CD14-positive monocyte (primary cell): ENCODE data around the gene TRH. TPM values are rescaled to one million over a fixed set of nuclear protein-coding genes. Genes with fewer than 3 reads are reported as not detected.

Experiments
- DNase-seq, 3 donors: peaks; one replicate each; pipeline ENCODE4 v3.0.0-alpha.2; 2011 to 2022
- H2AFZ ChIP-seq: 2 replicates; pipeline ENCODE4 v1.6.0; 2012; ENCODE audit warnings: mild to moderate bottlenecking, low read depth, low read length, inconsistent platforms; ENCODE audit not compliant: insufficient read depth, poor library complexity, severe bottlenecking
- H3K27ac ChIP-seq, 2 donors: 1 replicate in 1 of 2; 2 replicates in 1 of 2; pipeline ENCODE4 v1.5.1; 2012 to 2013; ENCODE audit warnings: low read length in 2 of 2, control low read depth in 1 of 2, inconsistent platforms in 1 of 2, low read depth in 1 of 2, mild to moderate bottlenecking in 1 of 2
- H3K27me3 ChIP-seq, 2 donors: one replicate each; pipeline versions ENCODE4 v1.6.0 to v1.6.1; 2011 to 2013; ENCODE audit warnings: low read length in 2 of 2; ENCODE audit not compliant: control insufficient read depth in 2 of 2, insufficient read depth in 2 of 2
- H3K36me3 ChIP-seq, 2 donors: replicated peaks in 1 of 2; 1 replicate in 1 of 2; 2 replicates in 1 of 2; pipeline versions ENCODE4 v1.5.1 to v1.6.1; 2012 to 2013; ENCODE audit warnings: low read length in 2 of 2, control low read depth in 1 of 2, inconsistent platforms in 1 of 2, mild to moderate bottlenecking in 1 of 2; ENCODE audit not compliant: insufficient read depth in 2 of 2, control insufficient read depth in 1 of 2
- H3K4me1 ChIP-seq, 2 donors: 1 replicate in 1 of 2; 2 replicates in 1 of 2; pipeline versions ENCODE4 v1.5.1 to v1.6.1; 2012 to 2013; ENCODE audit warnings: low read length in 2 of 2, control low read depth in 1 of 2, inconsistent platforms in 1 of 2, mild to moderate bottlenecking in 1 of 2, moderate library complexity in 1 of 2; ENCODE audit not compliant: insufficient read depth in 2 of 2, control insufficient read depth in 1 of 2
- H3K4me2 ChIP-seq: replicated peaks from 2 replicates; pipeline ENCODE3; 2012; ENCODE audit warnings: low read length, moderate library complexity, mild to moderate bottlenecking; ENCODE audit not compliant: poor library complexity, severe bottlenecking; ENCODE audit errors: extremely low read depth
- H3K4me3 ChIP-seq, 3 experiments: fragments of 200-600 bp in 1 of 3; sonication (generic) in 1 of 3; replicated peaks in 1 of 3; 1 replicate in 2 of 3; 2 replicates in 1 of 3; pipeline ENCODE4 v1.5.1; 2011 to 2013; ENCODE audit warnings: low read length in 3 of 3, mild to moderate bottlenecking in 3 of 3, control low read depth in 2 of 3, low read depth in 2 of 3, inconsistent platforms in 1 of 3, moderate library complexity in 1 of 3
- H3K79me2 ChIP-seq: 2 replicates; pipeline ENCODE4 v1.6.0; 2012; ENCODE audit warnings: mild to moderate bottlenecking, control low read depth, inconsistent platforms, low read length, moderate library complexity; ENCODE audit not compliant: insufficient read depth
- H3K9ac ChIP-seq: 2 replicates; pipeline ENCODE4 v1.6.0; 2017; ENCODE audit warnings: low read length, mild to moderate bottlenecking; ENCODE audit not compliant: insufficient read depth, poor library complexity, severe bottlenecking
- H3K9me3 ChIP-seq, 2 donors: replicated peaks in 1 of 2; 1 replicate in 1 of 2; 2 replicates in 1 of 2; pipeline versions ENCODE4 v1.5.1 to v1.6.1; 2012 to 2013; ENCODE audit warnings: low read length in 2 of 2, control low read depth in 1 of 2; ENCODE audit not compliant: control insufficient read depth in 1 of 2, insufficient read depth in 1 of 2
- H4K20me1 ChIP-seq: 2 replicates; pipeline ENCODE4 v1.6.0; 2012; ENCODE audit warnings: mild to moderate bottlenecking, low read length, control low read depth, moderate library complexity; ENCODE audit not compliant: insufficient read depth
- H3K27ac Mint-ChIP-seq, 7 donors: one replicate each; pipeline ENCODE4 v1.8.0; 2020; ENCODE audit warnings: mild to moderate bottlenecking in 7 of 7, mixed read lengths in 7 of 7, moderate library complexity in 6 of 7, inconsistent platforms in 2 of 7
- H3K27me3 Mint-ChIP-seq, 3 donors: one replicate each; pipeline ENCODE4 v1.8.0; 2021 to 2022; ENCODE audit warnings: low read depth in 3 of 3, mild to moderate bottlenecking in 3 of 3, mixed read lengths in 3 of 3, moderate library complexity in 3 of 3, inconsistent platforms in 1 of 3
- H3K36me3 Mint-ChIP-seq, 2 donors: one replicate each; pipeline ENCODE4 v1.8.0; 2020; ENCODE audit warnings: mixed read lengths in 2 of 2, inconsistent platforms in 1 of 2, mild to moderate bottlenecking in 1 of 2
- H3K4me1 Mint-ChIP-seq: one replicate; pipeline ENCODE4 v1.8.0; 2020; ENCODE audit warnings: mild to moderate bottlenecking, mixed read lengths
- H3K4me3 Mint-ChIP-seq, 2 donors: one replicate each; pipeline ENCODE4 v1.8.0; 2020; ENCODE audit warnings: mild to moderate bottlenecking in 2 of 2, mixed read lengths in 2 of 2, moderate library complexity in 1 of 2
- H3K9me3 Mint-ChIP-seq, 7 donors: one replicate each; pipeline ENCODE4 v1.8.0; 2020 to 2022; ENCODE audit warnings: mixed read lengths in 7 of 7, mild to moderate bottlenecking in 6 of 7, moderate library complexity in 6 of 7, inconsistent platforms in 2 of 7
- CTCF ChIP-seq: fragments of 200-600 bp; IDR thresholded peaks from one replicate; pipeline ENCODE4 v1.8.0; 2022; ENCODE audit warnings: antibody characterized with exemption, mild to moderate bottlenecking
- WGBS: methylation state at CpG from one replicate; pipeline ENCODE4 v1.1.5; 2013; ENCODE audit warnings: missing lambda C conversion rate; ENCODE audit not compliant: insufficient coverage; 5-methylcytosine and 5-hydroxymethylcytosine counted together
- intact Hi-C, 2 donors: fragments of 100-400 bp; cut with micrococcal nuclease; formaldehyde crosslinking; loops; one replicate each; pipeline versions ENCODE4 v1.15.0 to v1.15.1; 2023
- polyA plus RNA-seq, 3 donors: library from polyadenylated mRNA; depleted of rRNA in 1 of 3; unstranded in 2 of 3; stranded (reverse) in 1 of 3; fragments of 300-500 nt in 2 of 3; fragments of >200 nt in 1 of 3; fragmentation: Illumina TruSeq in 2 of 3; gene quantifications; 1 replicate in 2 of 3; 2 replicates in 1 of 3; pipeline ENCODE4 v1.2.3, GENCODE V29; 2012 to 2021

Gene TRH
- polyA plus RNA-seq, 3 donors, result 0.91 TPM; not detected in 2

GRCh38 chr3:129989414-129989813 lies 14.9 kb downstream of the TRH start:
- Mint-ChIP-seq H3K27me3 (peaks cover 0 to 6% (median 0%) of the 10 kb centered on the region in 3 donors), H3K27ac (no peak overlapping the region), H3K4me3 (no peak overlapping the region), H3K9me3 (peaks cover 0 to 4% (median 0%) of the 10 kb centered on the region in 7 donors), H3K4me1 (no peaks in the 10 kb centered on the region), H3K36me3 (no peaks in the 10 kb centered on the region)
- WGBS, result 95% methylated on average over 3 of the region's 6 CpGs
- H2AFZ ChIP-seq, result no peak overlapping the region
- H3K9me3 ChIP-seq, result no peaks in the 10 kb centered on the region
- intact Hi-C loops, result no loop called here
- H3K4me2 ChIP-seq, result no peak overlapping the region
- no peak overlapping the region for H3K4me3 ChIP-seq
- no peaks in the 10 kb centered on the region for H3K4me1 ChIP-seq
- H3K36me3 ChIP-seq, result no peaks in the 10 kb centered on the region
- no peak for TF ChIP-seq CTCF
- H3K27me3 ChIP-seq, result no peaks in the 10 kb centered on the region
- no peak for DNase-seq
- no peak overlapping the region for H3K27ac ChIP-seq
- no peaks in the 10 kb centered on the region for H4K20me1 ChIP-seq
- H3K9ac ChIP-seq, result no peak overlapping the region
- H3K79me2 ChIP-seq, result no peaks in the 10 kb centered on the region

GRCh38 chr3:129992781-129993180 lies 18.3 kb downstream of the TRH start:
- TF ChIP-seq CTCF, result no peak
- H3K9me3 ChIP-seq, result no peaks in the 10 kb centered on the region
- no peak overlapping the region for H3K27ac ChIP-seq
- 83% methylated on average over 2 of the region's 3 CpGs for WGBS
- no peak overlapping the region for H3K4me3 Mint-ChIP-seq
- H3K79me2 ChIP-seq, result no peaks in the 10 kb centered on the region
- no peak overlapping the region for H2AFZ ChIP-seq
- no peak overlapping the region for H3K9ac ChIP-seq
- H3K4me1 Mint-ChIP-seq, result no peaks in the 10 kb centered on the region
- no peak for DNase-seq
- intact Hi-C loops, result loop anchor here in 1 of 2 donors (5.0 kb wide), 1 partner anchor 40 kb away; no protein-coding TSS in a partner anchor
- H3K9me3 Mint-ChIP-seq, result peaks cover 0 to 4% (median 0%) of the 10 kb centered on the region in 7 donors
- no peak overlapping the region for H3K27ac Mint-ChIP-seq
- no peak overlapping the region for H3K4me3 ChIP-seq
- H3K4me1 ChIP-seq, result no peaks in the 10 kb centered on the region
- H3K27me3 Mint-ChIP-seq, result peaks cover 0 to 7% (median 0%) of the 10 kb centered on the region in 3 donors
- no peaks in the 10 kb centered on the region for H3K36me3 Mint-ChIP-seq
- H4K20me1 ChIP-seq, result no peaks in the 10 kb centered on the region
- no peaks in the 10 kb centered on the region for H3K36me3 ChIP-seq
- no peaks in the 10 kb centered on the region for H3K27me3 ChIP-seq
- H3K4me2 ChIP-seq, result no peak overlapping the region
